Activated T-cell treated with anti-CD3 and anti-CD28 coated beads for 1 hour (primary cell): ENCODE measurements around the gene PARP8.
"Not testable (repeated sequence)": the region's sequence is repeated elsewhere in the genome, so short reads cannot be mapped to it uniquely, and the experiment has no call there.

Experiments
- DNase-seq: peaks from one replicate; pipeline ENCODE4 v3.0.0-alpha.2; 2020; ENCODE audit warnings: low read depth

The PARP8 gene

GRCh38 chr5:50774446-50775175 is 108.2 kb downstream of the PARP8 start:
- not testable (repeated sequence) for DNase-seq

GRCh38 chr5:50786073-50786472 is 119.6 kb downstream of the PARP8 start:
- no peak for DNase-seq

- DNase-seq = no peak
Observed at GRCh38 chr5:50791813-50792212, 125.4 kb downstream of the PARP8 start.

- no peak for DNase-seq
Observed at GRCh38 chr5:50792843-50793242, 126.4 kb downstream of the PARP8 start.

GRCh38 chr5:50794812-50795211 is 128.4 kb downstream of the PARP8 start:
- DNase-seq = no peak

GRCh38 chr5:50798002-50798401 is 131.6 kb downstream of the PARP8 start:
- no peak for DNase-seq

GRCh38 chr5:50799596-50799995 is 133.2 kb downstream of the PARP8 start:
- DNase-seq = no peak

GRCh38 chr5:50800410-50800809 is 134.0 kb downstream of the PARP8 start:
- DNase-seq = no peak

GRCh38 chr5:50807661-50808060 is 141.2 kb downstream of the PARP8 start:
- DNase-seq = no peak

GRCh38 chr5:50808406-50808805 is 142.0 kb downstream of the PARP8 start:
- no peak for DNase-seq

- not testable (repeated sequence) for DNase-seq
Observed at GRCh38 chr5:50811746-50812145, 145.3 kb downstream of the PARP8 start.

- DNase-seq = no peak
Observed at GRCh38 chr5:50813691-50814090, 147.3 kb downstream of the PARP8 start.

- no peak for DNase-seq
Observed at GRCh38 chr5:50814556-50814955, 148.1 kb downstream of the PARP8 start.

- no peak for DNase-seq
Observed at GRCh38 chr5:50822046-50822445, 155.6 kb downstream of the PARP8 start.

- no peak for DNase-seq
Observed at GRCh38 chr5:50822761-50823160, 156.3 kb downstream of the PARP8 start.

GRCh38 chr5:50823568-50823967 is 157.1 kb downstream of the PARP8 start:
- no peak for DNase-seq

- DNase-seq = no peak
Observed at GRCh38 chr5:50824109-50824508, 157.7 kb downstream of the PARP8 start.

- no peak for DNase-seq
Observed at GRCh38 chr5:50827516-50828247, 161.2 kb downstream of the PARP8 start.

- DNase-seq = no peak
Observed at GRCh38 chr5:50829023-50829422, 162.6 kb downstream of the PARP8 start.

GRCh38 chr5:50832657-50833284 is 166.3 kb downstream of the PARP8 start:
- DNase-seq = no peak

GRCh38 chr5:50836356-50836755 is 169.9 kb downstream of the PARP8 start:
- no peak for DNase-seq

GRCh38 chr5:50839472-50839871 is 173.0 kb downstream of the PARP8 start:
- DNase-seq = no peak

- DNase-seq = no peak
Observed at GRCh38 chr5:50843091-50843490, 176.7 kb downstream of the PARP8 start.
